ENCODE measurements around the gene HS2ST1.

DNA sequence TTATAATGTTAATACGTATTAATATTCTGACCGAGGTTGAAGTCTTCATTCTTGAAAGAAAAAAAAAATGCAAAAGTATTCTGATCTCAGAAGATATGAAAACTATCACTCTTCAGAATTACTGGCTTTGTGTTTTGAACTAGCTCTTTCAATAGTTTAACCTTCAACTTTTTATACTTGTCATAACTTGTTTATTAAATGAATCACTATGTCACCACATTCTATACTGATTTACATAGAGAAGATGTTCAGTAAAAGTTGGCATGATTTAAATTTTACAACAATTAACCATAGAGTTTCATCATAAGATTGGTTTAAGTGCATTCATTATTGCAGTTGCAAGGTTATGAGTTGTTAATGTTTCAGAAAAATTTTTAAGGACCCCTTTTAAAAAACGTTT lies 57.3 kb downstream of the HS2ST1 start:
- TF ChIP-seq, protein P1, sequence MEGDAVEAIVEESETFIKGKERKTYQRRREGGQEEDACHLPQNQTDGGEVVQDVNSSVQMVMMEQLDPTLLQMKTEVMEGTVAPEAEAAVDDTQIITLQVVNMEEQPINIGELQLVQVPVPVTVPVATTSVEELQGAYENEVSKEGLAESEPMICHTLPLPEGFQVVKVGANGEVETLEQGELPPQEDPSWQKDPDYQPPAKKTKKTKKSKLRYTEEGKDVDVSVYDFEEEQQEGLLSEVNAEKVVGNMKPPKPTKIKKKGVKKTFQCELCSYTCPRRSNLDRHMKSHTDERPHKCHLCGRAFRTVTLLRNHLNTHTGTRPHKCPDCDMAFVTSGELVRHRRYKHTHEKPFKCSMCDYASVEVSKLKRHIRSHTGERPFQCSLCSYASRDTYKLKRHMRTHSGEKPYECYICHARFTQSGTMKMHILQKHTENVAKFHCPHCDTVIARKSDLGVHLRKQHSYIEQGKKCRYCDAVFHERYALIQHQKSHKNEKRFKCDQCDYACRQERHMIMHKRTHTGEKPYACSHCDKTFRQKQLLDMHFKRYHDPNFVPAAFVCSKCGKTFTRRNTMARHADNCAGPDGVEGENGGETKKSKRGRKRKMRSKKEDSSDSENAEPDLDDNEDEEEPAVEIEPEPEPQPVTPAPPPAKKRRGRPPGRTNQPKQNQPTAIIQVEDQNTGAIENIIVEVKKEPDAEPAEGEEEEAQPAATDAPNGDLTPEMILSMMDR (IDR thresholded peaks at IDR 0.05) = no peak
- TF ChIP-seq POLR2A (IDR thresholded peaks at IDR 0.05) = no peak
- TF ChIP-seq EP300 (IDR thresholded peaks at IDR 0.05) = no peak

Data from ovary (tissue), 3 donors.